Peyer's patch (tissue), 4 donors: ENCODE data around the gene TMEM229B.

Experiments used
- POLR2A ChIP-seq, 2 donors: fragments of 450-650 bp; IDR thresholded peaks; one replicate each; pipeline ENCODE4 v1.5.1; 2017; ENCODE audit warnings: antibody characterized with exemption in 2 of 2, mild to moderate bottlenecking in 2 of 2, moderate library complexity in 2 of 2
- TF ChIP-seq, protein P1 (sequence below), 6 experiments: fragments of 450-650 bp in 4 of 6; fragments of 200-600 bp in 2 of 6; sonication (generic) in 1 of 6; IDR thresholded peaks; one replicate each; pipeline ENCODE4 v1.5.1; 2017 to 2019; ENCODE audit warnings: antibody characterized with exemption in 6 of 6, mild to moderate bottlenecking in 3 of 6, moderate library complexity in 1 of 6

DNA sequence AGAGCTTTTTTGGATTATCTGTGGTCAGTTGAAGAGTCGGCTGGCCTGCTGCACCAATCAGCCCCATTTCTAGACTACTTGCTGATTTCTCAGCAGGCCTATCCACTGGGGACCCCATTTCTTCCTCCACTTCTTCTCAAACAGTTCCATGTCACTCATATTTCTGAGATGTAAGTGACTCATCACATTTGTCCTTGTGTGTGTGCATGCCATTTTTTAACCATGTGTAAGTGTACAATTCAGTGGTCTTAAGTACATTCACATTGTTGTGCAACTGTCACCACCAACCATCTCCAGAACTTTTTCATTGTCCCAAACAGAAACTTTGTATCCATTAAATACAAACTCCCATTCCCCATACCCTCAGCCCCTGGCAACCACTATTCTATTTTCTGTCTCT lies 14.2 kb downstream of the TMEM229B start:
- TF ChIP-seq, protein P1, sequence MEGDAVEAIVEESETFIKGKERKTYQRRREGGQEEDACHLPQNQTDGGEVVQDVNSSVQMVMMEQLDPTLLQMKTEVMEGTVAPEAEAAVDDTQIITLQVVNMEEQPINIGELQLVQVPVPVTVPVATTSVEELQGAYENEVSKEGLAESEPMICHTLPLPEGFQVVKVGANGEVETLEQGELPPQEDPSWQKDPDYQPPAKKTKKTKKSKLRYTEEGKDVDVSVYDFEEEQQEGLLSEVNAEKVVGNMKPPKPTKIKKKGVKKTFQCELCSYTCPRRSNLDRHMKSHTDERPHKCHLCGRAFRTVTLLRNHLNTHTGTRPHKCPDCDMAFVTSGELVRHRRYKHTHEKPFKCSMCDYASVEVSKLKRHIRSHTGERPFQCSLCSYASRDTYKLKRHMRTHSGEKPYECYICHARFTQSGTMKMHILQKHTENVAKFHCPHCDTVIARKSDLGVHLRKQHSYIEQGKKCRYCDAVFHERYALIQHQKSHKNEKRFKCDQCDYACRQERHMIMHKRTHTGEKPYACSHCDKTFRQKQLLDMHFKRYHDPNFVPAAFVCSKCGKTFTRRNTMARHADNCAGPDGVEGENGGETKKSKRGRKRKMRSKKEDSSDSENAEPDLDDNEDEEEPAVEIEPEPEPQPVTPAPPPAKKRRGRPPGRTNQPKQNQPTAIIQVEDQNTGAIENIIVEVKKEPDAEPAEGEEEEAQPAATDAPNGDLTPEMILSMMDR (IDR thresholded peaks at IDR 0.05): no peak
- no peak for TF ChIP-seq POLR2A (IDR thresholded peaks at IDR 0.05)
